Upper lobe of left lung (tissue), 4 donors: ENCODE measurements around the gene PPFIA4.

Experiments used
- CTCF ChIP-seq, 6 experiments: fragments of 450-650 bp in 4 of 6; fragments of 200-600 bp in 2 of 6; sonication (generic) in 2 of 6; IDR thresholded peaks; one replicate each; pipeline ENCODE4 v1.5.1; 2016 to 2019; ENCODE audit warnings: antibody characterized with exemption in 6 of 6
- EP300 ChIP-seq, 4 donors: sonication (generic); formaldehyde crosslinking; IDR thresholded peaks; one replicate each; pipeline ENCODE4 v1.5.1; 2017; ENCODE audit warnings: antibody characterized with exemption in 4 of 4, control low read depth in 2 of 4
- POLR2A ChIP-seq, 4 donors: fragments of 450-650 bp; IDR thresholded peaks; one replicate each; pipeline ENCODE4 v1.5.1; 2016 to 2017; ENCODE audit warnings: antibody characterized with exemption in 4 of 4, mild to moderate bottlenecking in 2 of 4

DNA sequence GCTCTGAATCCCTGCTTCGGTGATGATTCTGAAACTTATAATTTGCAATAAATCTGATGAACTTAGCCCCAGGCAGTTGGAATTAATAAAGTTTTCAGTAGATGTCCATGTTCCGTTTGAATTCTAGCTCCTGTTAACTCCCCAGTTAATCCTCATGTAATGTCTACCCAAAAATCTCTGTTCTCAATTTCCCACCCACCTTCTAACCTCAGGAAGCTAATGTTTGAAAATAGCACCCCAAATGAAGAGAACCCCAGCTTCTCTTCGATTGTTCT, 55.9 kb downstream of the PPFIA4 start:
- no peak for TF ChIP-seq CTCF (IDR thresholded peaks at IDR 0.05)
- no peak for TF ChIP-seq POLR2A (IDR thresholded peaks at IDR 0.05)
- TF ChIP-seq EP300 (IDR thresholded peaks at IDR 0.05) = no peak
